ENCODE measurements around the gene SELENOO. TPM values are rescaled to one million over a fixed set of nuclear protein-coding genes. Genes with fewer than 3 reads are reported as not detected.

The SELENOO gene
- total and polyA plus RNA-seq, 4 experiments from 2014 or later, result 2.0 to 34.8 (median 20.2) TPM

DNA sequence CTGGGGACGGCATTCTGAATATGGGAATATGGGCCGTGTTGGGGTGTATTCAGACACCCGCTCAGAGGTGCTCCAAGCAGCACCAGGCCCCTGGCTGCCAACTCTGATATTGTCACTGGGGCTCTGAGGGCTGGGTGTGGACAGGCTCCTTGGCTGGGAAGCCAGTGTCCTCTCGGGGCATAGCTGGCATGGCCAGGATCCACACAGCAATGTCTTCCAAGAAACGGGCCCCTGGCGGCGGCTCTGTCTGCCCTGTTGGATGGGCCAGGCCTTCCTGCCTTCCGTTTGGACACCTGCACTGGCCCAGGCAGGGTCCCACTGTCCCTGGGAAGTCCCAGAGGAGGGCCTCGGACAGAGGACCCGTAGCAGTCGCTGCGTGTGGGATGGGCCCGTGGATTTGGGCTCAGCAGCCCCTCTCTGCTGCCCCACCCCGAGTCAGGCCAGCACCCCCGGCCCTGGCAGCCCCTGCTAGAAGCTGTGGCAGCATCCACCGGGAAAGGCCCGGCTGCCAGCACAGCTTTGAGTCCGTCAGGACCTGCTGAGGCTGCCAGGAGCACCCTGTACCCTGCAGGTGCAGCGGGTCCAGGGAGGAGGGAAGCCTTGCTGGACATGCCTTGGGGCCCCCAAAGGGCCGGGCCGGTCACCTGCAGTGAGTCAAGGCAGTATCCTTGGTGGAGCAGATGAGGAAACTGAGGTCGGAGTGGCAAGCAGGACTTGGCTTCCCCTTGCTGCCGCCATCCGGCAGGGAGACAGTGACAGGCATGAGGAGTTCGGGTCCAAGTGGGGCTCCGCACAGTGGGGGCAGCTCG is 26.2 kb upstream of the SELENOO start:
- Mint-ChIP-seq H3K36me3 (no peaks in the 10 kb centered on the region), H3K4me1 (peaks cover 0 to 2% (median under 1%) of the 10 kb centered on the region in 4 donors), H3K27ac (no peak overlapping the region), H3K9me3 (no peaks in the 10 kb centered on the region), H3K27me3 (peaks cover 11 to 12% of the 10 kb centered on the region in 2 donors), H3K4me3 (no peak overlapping the region)
- ChIA-PET POLR2A (ENCODE audit: partially characterized antibody) (no interaction called here), CTCF (ENCODE audit: partially characterized antibody) (no interaction called here)
- intact Hi-C loops (cut with micrococcal nuclease), result no loop called here
- Histone ChIP-seq H3K4me3 (ENCODE audit: low read length in 2 of 2) (no peak overlapping the region), H3K4me1 (ENCODE audit: insufficient read depth, low read length) (no peaks in the 10 kb centered on the region), H3K27ac (ENCODE audit: low read depth, low read length) (no peak overlapping the region), H3K9me3 (ENCODE audit: control insufficient read depth in 1 of 2, low read length in 2 of 2) (no peaks in the 10 kb centered on the region), H3K36me3 (ENCODE audit: insufficient read depth, low read length) (no peaks in the 10 kb centered on the region), H3K27me3 (ENCODE audit: insufficient read depth, low read length) (no peaks in the 10 kb centered on the region)
- no peak for DNase-seq

DNA sequence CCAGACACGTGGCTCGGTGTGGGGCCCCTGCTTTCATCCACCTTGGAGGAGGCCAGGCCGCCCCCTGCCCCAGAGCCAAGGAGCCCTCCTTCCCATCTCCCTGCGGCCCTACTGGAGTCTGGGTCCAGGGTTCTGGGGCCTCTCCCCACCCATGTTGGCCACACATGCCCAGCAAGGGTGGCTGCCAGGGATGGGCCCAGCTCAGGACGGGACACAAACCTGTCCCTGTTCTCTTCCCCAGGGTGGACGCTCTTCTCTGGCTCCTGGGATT is 25.7 kb upstream of the SELENOO start:
- POLR2A ChIA-PET (ENCODE audit: partially characterized antibody), result no interaction called here
- Histone ChIP-seq H3K27me3 (ENCODE audit: insufficient read depth, low read length) (no peaks in the 10 kb centered on the region), H3K36me3 (ENCODE audit: insufficient read depth, low read length) (no peaks in the 10 kb centered on the region), H3K9me3 (ENCODE audit: control insufficient read depth in 1 of 2, low read length in 2 of 2) (no peaks in the 10 kb centered on the region), H3K4me1 (ENCODE audit: insufficient read depth, low read length) (no peaks in the 10 kb centered on the region), H3K4me3 (ENCODE audit: low read length in 2 of 2) (no peak overlapping the region), H3K27ac (ENCODE audit: low read depth, low read length) (no peak overlapping the region)
- intact Hi-C loops (cut with micrococcal nuclease), result no loop called here
- Mint-ChIP-seq H3K36me3 (no peaks in the 10 kb centered on the region), H3K27ac (no peak overlapping the region), H3K4me1 (peaks cover 0 to 5% (median 3%) of the 10 kb centered on the region in 4 donors), H3K9me3 (no peaks in the 10 kb centered on the region), H3K4me3 (no peak overlapping the region), H3K27me3 (peaks cover 12 to 14% of the 10 kb centered on the region in 2 donors)
- CTCF ChIA-PET (ENCODE audit: partially characterized antibody), result no interaction called here
- DNase-seq, result no peak

DNA sequence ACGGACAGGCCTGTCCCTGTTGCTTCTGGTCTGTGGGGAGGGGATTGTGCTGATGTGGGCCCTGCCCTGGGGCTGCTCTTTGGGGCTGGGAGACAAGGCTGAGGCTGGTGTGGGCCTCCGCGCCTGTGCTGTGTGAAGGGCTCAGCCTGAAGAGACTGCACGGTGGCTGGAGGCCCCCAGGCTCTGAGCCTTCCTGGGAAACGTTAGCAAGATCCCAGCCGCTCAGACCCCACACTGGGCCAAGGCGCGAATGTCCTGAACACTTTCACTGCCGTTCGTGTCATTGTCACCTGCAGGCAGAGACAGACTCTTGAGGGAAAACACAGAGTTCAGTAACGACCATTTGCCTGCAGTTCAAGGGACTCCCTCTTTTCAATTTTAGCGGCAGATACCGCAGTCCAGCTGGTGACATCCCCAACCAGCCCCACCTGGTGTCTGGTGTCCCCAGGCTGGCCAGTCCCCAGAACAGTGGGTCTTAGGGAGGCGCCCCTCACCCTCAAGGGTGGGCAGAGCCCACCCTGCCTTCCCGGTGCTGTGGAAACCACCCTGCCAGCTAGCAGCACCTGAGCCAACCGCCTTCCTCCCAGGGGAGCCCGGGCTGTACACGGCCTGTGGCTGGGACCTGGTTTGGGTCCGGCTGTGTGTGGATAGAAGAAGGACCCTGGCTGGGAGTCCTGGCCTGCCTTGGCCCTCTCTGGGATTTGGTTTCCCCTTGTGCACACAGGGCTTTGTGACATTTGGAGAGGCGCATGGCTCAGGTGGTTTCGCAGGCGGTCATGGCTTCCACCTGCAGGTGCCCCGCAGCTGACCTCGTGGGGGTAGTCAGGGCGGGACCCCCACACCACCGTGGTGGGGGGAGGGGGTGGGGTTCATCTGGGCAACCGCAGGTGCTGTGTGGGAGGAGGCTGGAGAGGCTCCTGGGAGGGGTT is 24.6 kb upstream of the SELENOO start:
- intact Hi-C loops (cut with micrococcal nuclease), result no loop called here
- peak in 1 of 5 donors; percentile 20 for DNase-seq
- H3K36me3 Mint-ChIP-seq, result no peaks in the 10 kb centered on the region
- peak overlapping the region in 1 of 7 donors; percentile 24 for H3K27ac Mint-ChIP-seq
- Histone ChIP-seq H3K36me3 (ENCODE audit: insufficient read depth, low read length) (no peaks in the 10 kb centered on the region), H3K4me3 (ENCODE audit: low read length in 2 of 2) (no peak overlapping the region), H3K27me3 (ENCODE audit: insufficient read depth, low read length) (no peaks in the 10 kb centered on the region), H3K27ac (ENCODE audit: low read depth, low read length) (no peak overlapping the region), H3K4me1 (ENCODE audit: insufficient read depth, low read length) (no peaks in the 10 kb centered on the region), H3K9me3 (ENCODE audit: control insufficient read depth in 1 of 2, low read length in 2 of 2) (no peaks in the 10 kb centered on the region)
- H3K27me3 Mint-ChIP-seq, result peaks cover 9 to 11% of the 10 kb centered on the region in 2 donors
- H3K9me3 Mint-ChIP-seq, result no peaks in the 10 kb centered on the region
- peaks cover 0 to 5% (median 2%) of the 10 kb centered on the region in 4 donors for H3K4me1 Mint-ChIP-seq
- CTCF ChIA-PET (ENCODE audit: partially characterized antibody), result no interaction called here
- no peak overlapping the region for H3K4me3 Mint-ChIP-seq
- POLR2A ChIA-PET (ENCODE audit: partially characterized antibody), result no interaction called here

DNA sequence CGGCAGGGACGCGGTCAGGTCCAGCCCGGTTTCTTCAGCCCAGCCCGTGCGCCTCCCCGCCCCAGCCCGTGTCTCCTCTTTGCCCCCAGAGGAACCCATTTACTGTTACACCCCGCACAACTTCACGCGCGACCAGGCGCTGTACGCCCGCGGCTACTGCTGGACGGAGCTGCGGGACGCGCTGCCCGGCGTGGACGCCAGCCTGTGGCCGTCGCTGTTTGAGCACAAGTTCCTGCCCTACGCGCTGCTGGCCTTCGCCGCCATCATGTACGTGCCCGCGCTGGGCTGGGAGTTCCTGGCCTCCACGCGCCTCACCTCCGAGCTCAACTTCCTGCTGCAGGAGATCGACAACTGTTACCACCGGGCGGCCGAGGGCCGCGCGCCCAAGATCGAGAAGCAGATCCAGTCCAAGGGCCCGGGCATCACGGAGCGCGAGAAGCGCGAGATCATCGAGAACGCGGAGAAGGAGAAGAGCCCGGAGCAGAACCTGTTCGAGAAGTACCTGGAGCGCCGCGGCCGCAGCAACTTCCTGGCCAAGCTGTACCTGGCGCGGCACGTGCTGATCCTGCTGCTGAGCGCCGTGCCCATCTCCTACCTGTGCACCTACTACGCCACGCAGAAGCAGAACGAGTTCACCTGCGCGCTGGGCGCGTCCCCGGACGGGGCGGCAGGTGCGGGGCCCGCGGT is 23.8 kb upstream of the SELENOO start:
- Histone ChIP-seq H3K4me1 (ENCODE audit: insufficient read depth, low read length) (no peaks in the 10 kb centered on the region), H3K4me3 (ENCODE audit: low read length in 2 of 2) (no peak overlapping the region), H3K27ac (ENCODE audit: low read depth, low read length) (no peak overlapping the region), H3K27me3 (ENCODE audit: insufficient read depth, low read length) (no peaks in the 10 kb centered on the region), H3K36me3 (ENCODE audit: insufficient read depth, low read length) (no peaks in the 10 kb centered on the region), H3K9me3 (ENCODE audit: control insufficient read depth in 1 of 2, low read length in 2 of 2) (no peaks in the 10 kb centered on the region)
- Mint-ChIP-seq H3K4me3 (no peak overlapping the region), H3K27me3 (peaks cover 5 to 10% of the 10 kb centered on the region in 2 donors), H3K4me1 (peaks cover 0 to 5% (median 2%) of the 10 kb centered on the region in 4 donors), H3K27ac (no peak overlapping the region), H3K9me3 (no peaks in the 10 kb centered on the region), H3K36me3 (no peaks in the 10 kb centered on the region)
- intact Hi-C loops (cut with micrococcal nuclease), result no loop called here
- POLR2A ChIA-PET (ENCODE audit: partially characterized antibody), result no interaction called here
- CTCF ChIA-PET (ENCODE audit: partially characterized antibody), result no interaction called here
- DNase-seq, result peak in 1 of 5 donors; percentile 22

DNA sequence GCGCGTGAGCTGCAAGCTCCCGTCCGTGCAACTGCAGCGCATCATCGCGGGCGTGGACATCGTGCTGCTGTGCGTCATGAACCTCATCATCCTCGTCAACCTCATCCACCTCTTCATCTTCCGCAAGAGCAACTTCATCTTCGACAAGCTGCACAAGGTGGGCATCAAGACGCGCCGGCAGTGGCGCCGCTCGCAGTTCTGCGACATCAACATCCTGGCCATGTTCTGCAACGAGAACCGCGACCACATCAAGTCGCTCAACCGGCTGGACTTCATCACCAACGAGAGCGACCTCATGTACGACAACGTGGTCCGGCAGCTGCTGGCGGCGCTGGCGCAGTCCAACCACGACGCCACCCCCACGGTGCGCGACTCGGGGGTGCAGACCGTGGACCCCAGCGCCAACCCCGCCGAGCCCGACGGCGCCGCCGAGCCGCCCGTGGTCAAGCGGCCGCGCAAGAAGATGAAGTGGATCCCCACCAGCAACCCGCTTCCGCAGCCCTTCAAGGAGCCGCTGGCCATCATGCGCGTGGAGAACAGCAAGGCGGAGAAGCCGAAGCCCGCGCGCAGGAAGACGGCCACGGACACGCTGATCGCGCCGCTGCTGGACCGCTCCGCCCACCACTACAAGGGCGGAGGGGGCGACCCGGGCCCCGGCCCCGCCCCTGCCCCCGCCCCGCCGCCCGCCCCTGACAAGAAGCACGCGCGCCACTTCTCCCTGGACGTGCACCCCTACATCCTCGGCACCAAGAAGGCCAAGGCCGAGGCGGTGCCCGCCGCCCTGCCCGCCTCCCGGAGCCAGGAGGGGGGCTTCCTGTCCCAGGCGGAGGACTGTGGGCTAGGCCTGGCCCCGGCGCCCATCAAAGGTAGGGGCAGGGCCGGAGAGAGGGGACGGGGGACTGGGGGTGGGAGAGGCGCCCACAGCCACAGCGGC is 23.0 kb upstream of the SELENOO start:
- POLR2A ChIA-PET (ENCODE audit: partially characterized antibody), result no interaction called here
- H3K4me3 Mint-ChIP-seq, result peak overlapping the region in 1 of 8 donors; percentile 13
- H3K4me1 Mint-ChIP-seq, result peaks cover 0 to 5% (median 2%) of the 10 kb centered on the region in 4 donors
- Histone ChIP-seq H3K27me3 (ENCODE audit: insufficient read depth, low read length) (no peaks in the 10 kb centered on the region), H3K27ac (ENCODE audit: low read depth, low read length) (no peak overlapping the region), H3K9me3 (ENCODE audit: control insufficient read depth in 1 of 2, low read length in 2 of 2) (no peaks in the 10 kb centered on the region), H3K36me3 (ENCODE audit: insufficient read depth, low read length) (no peaks in the 10 kb centered on the region), H3K4me1 (ENCODE audit: insufficient read depth, low read length) (no peaks in the 10 kb centered on the region), H3K4me3 (ENCODE audit: low read length in 2 of 2) (no peak overlapping the region)
- no peak overlapping the region for H3K27ac Mint-ChIP-seq
- H3K36me3 Mint-ChIP-seq, result no peaks in the 10 kb centered on the region
- H3K27me3 Mint-ChIP-seq, result peaks cover 5% of the 10 kb centered on the region in 2 donors
- H3K9me3 Mint-ChIP-seq, result no peaks in the 10 kb centered on the region
- CTCF ChIA-PET (ENCODE audit: partially characterized antibody), result no interaction called here
- intact Hi-C loops (cut with micrococcal nuclease), result no loop called here
- peak in 1 of 5 donors; percentile 33 for DNase-seq

DNA sequence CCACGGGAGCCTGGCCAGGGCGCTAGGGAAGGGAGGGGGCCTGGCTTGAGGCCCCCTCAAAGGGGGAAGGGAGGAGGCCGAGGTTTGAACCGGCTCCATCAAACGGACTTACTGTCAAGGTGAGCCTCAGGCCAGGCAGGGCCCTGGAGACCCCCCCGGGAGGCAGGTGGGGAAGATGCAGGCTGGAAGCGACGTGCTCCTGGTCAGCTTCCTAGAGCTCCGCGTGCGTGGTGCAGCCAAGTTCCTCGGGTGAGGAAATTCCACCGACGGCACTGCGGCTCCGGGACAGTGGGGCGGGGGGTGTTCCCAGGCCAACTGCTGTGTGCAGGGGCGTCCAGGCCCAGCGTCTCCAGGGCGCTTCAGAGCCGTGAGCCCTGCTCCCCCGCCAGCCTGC is 22.3 kb upstream of the SELENOO start:
- peak in 1 of 5 donors; percentile 35 for DNase-seq
- POLR2A ChIA-PET (ENCODE audit: partially characterized antibody), result no interaction called here
- no peaks in the 10 kb centered on the region for H3K9me3 ChIP-seq (ENCODE audit: control insufficient read depth in 1 of 2, low read length in 2 of 2)
- no peak overlapping the region for H3K27ac ChIP-seq (ENCODE audit: low read depth, low read length)
- peak overlapping the region in 1 of 8 donors; percentile 13 for H3K4me3 Mint-ChIP-seq
- no peaks in the 10 kb centered on the region for H3K9me3 Mint-ChIP-seq
- H3K4me1 ChIP-seq (ENCODE audit: insufficient read depth, low read length), result no peaks in the 10 kb centered on the region
- H3K27me3 ChIP-seq (ENCODE audit: insufficient read depth, low read length), result no peaks in the 10 kb centered on the region
- intact Hi-C loops (cut with micrococcal nuclease), result no loop called here
- H3K27me3 Mint-ChIP-seq, result peaks cover 3 to 5% of the 10 kb centered on the region in 2 donors
- no peaks in the 10 kb centered on the region for H3K36me3 Mint-ChIP-seq
- H3K36me3 ChIP-seq (ENCODE audit: insufficient read depth, low read length), result no peaks in the 10 kb centered on the region
- CTCF ChIA-PET (ENCODE audit: partially characterized antibody), result no interaction called here
- no peak overlapping the region for H3K4me3 ChIP-seq (ENCODE audit: low read length in 2 of 2)
- peaks cover 0 to 5% (median 2%) of the 10 kb centered on the region in 4 donors for H3K4me1 Mint-ChIP-seq
- H3K27ac Mint-ChIP-seq, result no peak overlapping the region

All from CD4-positive, alpha-beta memory T cell (primary cell).